ENCODE measurements around the gene MLLT3.

The MLLT3 gene

GRCh38 chr9:20481437-20481836 lies 140.9 kb downstream of the MLLT3 start:
- ChIA-PET CTCF (no interaction called here), POLR2A (no interaction called here)
- H3K4me3 ChIP-seq (ENCODE audit: low read depth, low read length): no peak overlapping the region
- no peak for DNase-seq (ENCODE audit: low read depth, low spot score)
- no peak for TF ChIP-seq CTCF (IDR thresholded peaks at IDR 0.05; ENCODE audit: insufficient read depth, low read length, missing control alignments)

- CTCF ChIA-PET: no interaction called here
- TF ChIP-seq CTCF (IDR thresholded peaks at IDR 0.05; ENCODE audit: insufficient read depth, low read length, missing control alignments): no peak
- DNase-seq (ENCODE audit: low read depth, low spot score): no peak
- POLR2A ChIA-PET: no interaction called here
- no peak overlapping the region for H3K4me3 ChIP-seq (ENCODE audit: low read depth, low read length)
Measured at GRCh38 chr9:20480249-20480648, 142.1 kb downstream of the MLLT3 start.

GRCh38 chr9:20479419-20480155 lies 142.7 kb downstream of the MLLT3 start:
- no peak for TF ChIP-seq CTCF (IDR thresholded peaks at IDR 0.05; ENCODE audit: insufficient read depth, low read length, missing control alignments)
- CTCF ChIA-PET: no interaction called here
- POLR2A ChIA-PET: no interaction called here
- DNase-seq (ENCODE audit: low read depth, low spot score): no peak
- H3K4me3 ChIP-seq (ENCODE audit: low read depth, low read length): no peak overlapping the region

GRCh38 chr9:20478786-20479185 lies 143.5 kb downstream of the MLLT3 start:
- no peak for DNase-seq (ENCODE audit: low read depth, low spot score)
- TF ChIP-seq CTCF (IDR thresholded peaks at IDR 0.05; ENCODE audit: insufficient read depth, low read length, missing control alignments): no peak
- POLR2A ChIA-PET: no interaction called here
- no peak overlapping the region for H3K4me3 ChIP-seq (ENCODE audit: low read depth, low read length)
- CTCF ChIA-PET: no interaction called here

- no peak overlapping the region for H3K4me3 ChIP-seq (ENCODE audit: low read depth, low read length)
- POLR2A ChIA-PET: no interaction called here
- TF ChIP-seq CTCF (IDR thresholded peaks at IDR 0.05; ENCODE audit: insufficient read depth, low read length, missing control alignments): no peak
- DNase-seq (ENCODE audit: low read depth, low spot score): no peak
- CTCF ChIA-PET: no interaction called here
Measured at GRCh38 chr9:20477940-20478620, 144.2 kb downstream of the MLLT3 start.

GRCh38 chr9:20476912-20477521 lies 145.3 kb downstream of the MLLT3 start:
- CTCF ChIA-PET: no interaction called here
- POLR2A ChIA-PET: no interaction called here
- H3K4me3 ChIP-seq (ENCODE audit: low read depth, low read length): no peak overlapping the region
- DNase-seq (ENCODE audit: low read depth, low spot score): no peak
- TF ChIP-seq CTCF (IDR thresholded peaks at IDR 0.05; ENCODE audit: insufficient read depth, low read length, missing control alignments): no peak

All from AG04449 (cell line).